ENCODE results near the gene GLT8D1. TPM values are rescaled to one million over a fixed set of nuclear protein-coding genes. Genes with fewer than 3 reads are reported as not detected.

Gene GLT8D1
- total and polyA plus RNA-seq, 2 experiments from 2014 or later = 149 to 151 TPM

DNA sequence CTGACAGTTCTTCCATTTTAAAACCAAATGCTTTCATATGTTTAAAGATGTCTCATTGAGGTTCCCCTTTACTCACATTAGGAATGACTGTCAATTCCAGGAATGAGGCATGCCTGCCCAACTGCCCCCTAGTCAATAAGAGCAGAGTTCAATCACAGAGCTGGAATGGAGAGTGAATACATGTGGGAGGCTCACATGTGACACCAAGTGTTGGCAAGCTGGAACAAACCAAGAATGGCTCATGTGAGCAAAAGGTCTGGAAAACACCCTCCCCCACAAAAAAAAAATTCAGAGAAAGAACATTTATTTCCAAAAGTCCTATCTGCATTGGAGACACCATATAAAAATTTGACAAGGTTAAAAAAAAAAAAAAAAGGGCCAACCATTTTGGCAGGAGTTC lies 23.6 kb downstream of the GLT8D1 start:
- Histone ChIP-seq H3K9ac (peak overlapping the region; percentile 42), H3F3A (ENCODE audit: insufficient read depth) (peaks cover 16% of the 10 kb centered on the region), H3K4me1 (ENCODE audit: insufficient read depth) (peaks cover 40% of the 10 kb centered on the region), H4K20me1 (ENCODE audit: insufficient read depth) (no peaks in the 10 kb centered on the region), H3K4me3 (no peak overlapping the region), H3K36me3 (ENCODE audit: low read depth) (peaks cover 24% of the 10 kb centered on the region), H3K27ac (peak overlapping the region; percentile 74), H3K9me2 (ENCODE audit: insufficient read depth) (no peaks in the 10 kb centered on the region), H3K9me3 (ENCODE audit: low read depth) (no peaks in the 10 kb centered on the region), H3K79me2 (ENCODE audit: insufficient read depth) (peaks cover 93% of the 10 kb centered on the region), H3K4me2 (ENCODE audit: unreplicated experiment) (peak overlapping the region; percentile 22), H3K27me3 (replicated peaks; ENCODE audit: insufficient read depth) (no peaks in the 10 kb centered on the region), H2AFZ (no peak overlapping the region)
- in situ Hi-C loops (cut with MboI) = no loop called here
- DNase-seq = peak; percentile 91
- no peak for TF ChIP-seq EZH2phosphoT487 (IDR thresholded peaks at IDR 0.05; ENCODE audit: insufficient read depth, low read depth)
- no peak for TF ChIP-seq EZH2 (IDR thresholded peaks at IDR 0.05; ENCODE audit: insufficient read depth, poor library complexity, severe bottlenecking)

- Histone ChIP-seq H2AFZ (no peak overlapping the region), H3K9me3 (ENCODE audit: low read depth) (no peaks in the 10 kb centered on the region), H3K4me2 (ENCODE audit: unreplicated experiment) (peak overlapping the region; percentile 22), H3K27me3 (replicated peaks; ENCODE audit: insufficient read depth) (no peaks in the 10 kb centered on the region), H4K20me1 (ENCODE audit: insufficient read depth) (no peaks in the 10 kb centered on the region), H3K4me3 (no peak overlapping the region), H3K9ac (peak overlapping the region; percentile 42), H3K36me3 (ENCODE audit: low read depth) (peaks cover 23% of the 10 kb centered on the region), H3K79me2 (ENCODE audit: insufficient read depth) (peaks cover 93% of the 10 kb centered on the region), H3K27ac (peak overlapping the region; percentile 74), H3F3A (ENCODE audit: insufficient read depth) (peaks cover 16% of the 10 kb centered on the region), H3K4me1 (ENCODE audit: insufficient read depth) (peaks cover 37% of the 10 kb centered on the region), H3K9me2 (ENCODE audit: insufficient read depth) (no peaks in the 10 kb centered on the region)
- DNase-seq = peak; percentile 23
- TF ChIP-seq EZH2 (IDR thresholded peaks at IDR 0.05; ENCODE audit: insufficient read depth, poor library complexity, severe bottlenecking) (no peak), EZH2phosphoT487 (IDR thresholded peaks at IDR 0.05; ENCODE audit: insufficient read depth, low read depth) (no peak)
- in situ Hi-C loops (cut with MboI) = no loop called here
- 81 to 86% methylated on average over 3 of the region's 3 CpGs for WGBS, 2 experiments (ENCODE audit: low coverage in 1 of 2, low lambda C conversion rate in 2 of 2, missing lambda C conversion rate in 2 of 2)
Observed at GRCh38 chr3:52681596-52681995, 24.0 kb downstream of the GLT8D1 start.

DNA sequence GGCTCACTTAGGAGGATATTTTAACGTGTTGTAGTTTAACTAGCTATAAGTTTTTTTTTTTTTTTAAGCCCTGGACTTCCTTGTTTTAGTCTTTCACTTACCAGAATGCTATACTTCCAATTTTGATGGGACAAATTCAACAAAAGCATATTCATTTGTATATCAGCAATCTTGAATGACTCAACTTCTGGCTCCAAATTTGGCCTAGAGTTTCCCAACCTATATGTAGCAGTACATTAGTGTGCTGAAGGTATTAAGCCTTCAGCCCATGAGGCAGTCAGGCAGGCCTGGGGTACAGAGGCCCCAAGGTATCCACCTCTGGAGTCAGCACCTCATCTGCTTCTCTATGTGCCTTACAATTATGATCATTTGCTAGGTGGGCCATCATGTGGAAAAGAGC lies 25.8 kb downstream of the GLT8D1 start:
- peaks cover 29% of the 10 kb centered on the region for H3K36me3 ChIP-seq (ENCODE audit: low read depth)
- TF ChIP-seq EZH2 (IDR thresholded peaks at IDR 0.05; ENCODE audit: insufficient read depth, poor library complexity, severe bottlenecking) (no peak), EZH2phosphoT487 (IDR thresholded peaks at IDR 0.05; ENCODE audit: insufficient read depth, low read depth) (no peak)
- no peaks in the 10 kb centered on the region for H3K9me2 ChIP-seq (ENCODE audit: insufficient read depth)
- peaks cover 37% of the 10 kb centered on the region for H3K4me1 ChIP-seq (ENCODE audit: insufficient read depth)
- peaks cover 16% of the 10 kb centered on the region for H3F3A ChIP-seq (ENCODE audit: insufficient read depth)
- H3K27ac ChIP-seq = peak overlapping the region; percentile 48; the same call in 1 of the 2 replicates
- H3K9me3 ChIP-seq (ENCODE audit: low read depth) = no peaks in the 10 kb centered on the region
- no peaks in the 10 kb centered on the region for H4K20me1 ChIP-seq (ENCODE audit: insufficient read depth)
- H3K27me3 ChIP-seq (replicated peaks; ENCODE audit: insufficient read depth) = no peaks in the 10 kb centered on the region
- H3K79me2 ChIP-seq (ENCODE audit: insufficient read depth) = peaks cover 94% of the 10 kb centered on the region
- in situ Hi-C loops (cut with MboI) = no loop called here
- DNase-seq = peak; percentile 47
- H2AFZ ChIP-seq = no peak overlapping the region
- H3K4me3 ChIP-seq = no peak overlapping the region
- H3K9ac ChIP-seq = no peak overlapping the region
- H3K4me2 ChIP-seq (ENCODE audit: unreplicated experiment) = no peak overlapping the region
- WGBS, 2 experiments (ENCODE audit: low coverage in 1 of 2, low lambda C conversion rate in 2 of 2, missing lambda C conversion rate in 2 of 2) = 95 to 100% methylated on average over 1 of the region's 1 CpG

- peak overlapping the region; percentile 48 for H3K27ac ChIP-seq
- in situ Hi-C loops (cut with MboI) = no loop called here
- H3K79me2 ChIP-seq (ENCODE audit: insufficient read depth) = peaks cover 92% of the 10 kb centered on the region
- peak overlapping the region; percentile 16; the same call in 1 of the 2 replicates for H3K9ac ChIP-seq
- no peaks in the 10 kb centered on the region for H4K20me1 ChIP-seq (ENCODE audit: insufficient read depth)
- H3K9me2 ChIP-seq (ENCODE audit: insufficient read depth) = no peaks in the 10 kb centered on the region
- H2AFZ ChIP-seq = no peak overlapping the region
- peaks cover 29% of the 10 kb centered on the region for H3K36me3 ChIP-seq (ENCODE audit: low read depth)
- no peak overlapping the region for H3K4me2 ChIP-seq (ENCODE audit: unreplicated experiment)
- DNase-seq = peak; percentile 30
- peaks cover 16% of the 10 kb centered on the region for H3F3A ChIP-seq (ENCODE audit: insufficient read depth)
- no peak overlapping the region for H3K4me3 ChIP-seq
- H3K4me1 ChIP-seq (ENCODE audit: insufficient read depth) = peaks cover 31% of the 10 kb centered on the region
- no peaks in the 10 kb centered on the region for H3K27me3 ChIP-seq (replicated peaks; ENCODE audit: insufficient read depth)
- 75 to 79% methylated on average over 3 of the region's 3 CpGs for WGBS, 2 experiments (ENCODE audit: low coverage in 1 of 2, low lambda C conversion rate in 2 of 2, missing lambda C conversion rate in 2 of 2)
- TF ChIP-seq EZH2 (IDR thresholded peaks at IDR 0.05; ENCODE audit: insufficient read depth, poor library complexity, severe bottlenecking) = no peak
- TF ChIP-seq EZH2phosphoT487 (IDR thresholded peaks at IDR 0.05; ENCODE audit: insufficient read depth, low read depth) = no peak
- H3K9me3 ChIP-seq (ENCODE audit: low read depth) = no peaks in the 10 kb centered on the region
Observed at GRCh38 chr3:52679199-52679538, 26.4 kb downstream of the GLT8D1 start.
